NCI-H82 treated with DMSO at 0.1 percent for 48 hours (cell line): ENCODE results near the gene ITGAL.
"Not testable (repeated sequence)": the region's sequence is repeated elsewhere in the genome, so short reads cannot be mapped to it uniquely, and the experiment has no call there.

Experiments used
- DNase-seq: peaks from one replicate; lab custom pipeline; 2025; ENCODE audit not compliant: unreplicated experiment; lab: John Stamatoyannopoulos, UW

ITGAL gene

GRCh38 chr16:30457743-30458560 lies 14.6 kb upstream of the ITGAL start:
- no peak for DNase-seq

- DNase-seq = no peak
These were observed 13.8 kb upstream of the ITGAL start for GRCh38 chr16:30458561-30459394.

DNA sequence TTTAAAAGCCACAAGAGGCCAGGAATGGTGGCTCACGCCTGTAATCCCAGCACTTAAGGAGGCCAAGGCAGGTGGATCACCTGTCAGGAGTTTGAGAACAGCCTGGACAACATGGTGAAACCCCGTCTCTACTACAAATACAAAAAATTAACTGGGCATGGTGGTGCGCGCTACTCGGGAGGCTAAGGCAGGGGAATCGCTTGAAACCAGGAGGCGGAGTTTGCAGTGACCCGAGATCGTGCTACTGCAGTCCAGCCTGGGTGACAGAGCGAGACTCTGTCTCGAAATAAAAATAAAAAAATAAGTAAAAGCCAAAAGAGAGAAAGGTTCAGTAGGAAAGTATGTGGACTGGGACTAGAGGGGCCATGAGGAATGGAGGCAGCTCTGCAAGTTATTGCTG lies 13.1 kb upstream of the ITGAL start:
- DNase-seq = no peak

DNA sequence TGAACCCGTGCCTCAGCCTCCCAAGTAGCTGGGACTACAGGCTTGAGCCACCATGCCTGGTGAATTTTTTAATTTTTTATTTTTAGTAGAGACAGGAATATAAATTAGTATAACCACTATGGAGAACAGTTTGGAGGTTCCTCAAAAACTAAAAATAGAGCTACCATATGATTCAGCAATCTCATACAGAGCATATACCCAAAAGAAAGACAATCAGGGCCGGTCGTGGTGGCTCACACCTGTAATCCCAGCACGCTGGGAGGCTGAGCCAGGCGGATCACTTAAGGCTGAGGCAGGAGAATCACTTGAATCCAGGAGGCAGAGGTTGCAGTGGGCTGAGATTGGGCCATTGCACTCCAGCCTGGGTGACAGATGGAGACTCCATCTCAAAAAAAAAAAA lies 11.1 kb upstream of the ITGAL start:
- not testable (repeated sequence) for DNase-seq

DNA sequence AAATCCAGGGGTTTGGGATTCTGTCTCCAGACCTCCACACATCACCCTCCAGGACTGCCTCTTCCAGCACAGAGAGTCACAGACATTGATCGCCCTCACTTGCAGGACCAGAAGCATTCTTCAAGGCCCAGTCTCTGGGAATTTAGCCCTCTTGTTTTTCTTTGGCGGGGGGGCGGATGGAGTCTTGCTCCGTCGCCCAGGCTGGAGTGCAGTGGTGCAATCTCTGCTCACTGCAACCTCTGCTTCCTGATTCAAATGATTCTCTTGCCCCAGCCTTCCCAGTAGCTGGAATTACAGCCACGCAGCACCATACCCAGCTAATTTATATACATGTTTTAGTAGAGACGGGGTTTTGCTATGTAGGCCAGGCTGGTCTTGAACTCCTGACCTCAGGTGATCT lies 8.5 kb upstream of the ITGAL start:
- DNase-seq = no peak

GRCh38 chr16:30470170-30470512 lies 2.4 kb upstream of the ITGAL start:
- DNase-seq = no peak

GRCh38 chr16:30470632-30470995 lies 1.9 kb upstream of the ITGAL start:
- DNase-seq = no peak

GRCh38 chr16:30473231-30474073 lies 910 bp downstream of the ITGAL start:
- DNase-seq = no peak

GRCh38 chr16:30474074-30474452 lies 1.5 kb downstream of the ITGAL start:
- DNase-seq = no peak

- no peak for DNase-seq
These were observed 2.1 kb downstream of the ITGAL start for GRCh38 chr16:30474684-30475083.

- no peak for DNase-seq
These were observed 4.4 kb downstream of the ITGAL start for GRCh38 chr16:30476991-30477390.

DNA sequence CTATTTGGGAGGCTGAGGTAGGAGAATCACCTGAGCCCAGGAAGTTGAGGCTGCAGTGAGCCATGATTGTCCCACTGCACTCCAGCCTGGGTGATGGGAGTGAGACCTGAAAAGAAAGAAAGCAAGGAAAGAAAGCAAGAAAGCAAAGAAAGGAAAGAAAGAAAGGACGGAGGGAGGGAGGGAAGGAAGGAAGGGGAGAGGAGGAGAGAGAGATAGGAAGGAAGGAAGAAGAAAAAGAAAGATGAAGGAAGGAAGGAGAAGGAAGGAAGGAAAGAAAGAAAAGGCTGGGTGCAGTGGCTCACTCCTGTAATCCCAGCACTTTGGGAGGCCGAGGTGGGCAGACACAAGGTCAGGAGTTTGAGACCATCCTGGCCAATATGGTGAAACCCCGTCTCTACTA lies 5.2 kb downstream of the ITGAL start:
- DNase-seq = not testable (repeated sequence)

DNA sequence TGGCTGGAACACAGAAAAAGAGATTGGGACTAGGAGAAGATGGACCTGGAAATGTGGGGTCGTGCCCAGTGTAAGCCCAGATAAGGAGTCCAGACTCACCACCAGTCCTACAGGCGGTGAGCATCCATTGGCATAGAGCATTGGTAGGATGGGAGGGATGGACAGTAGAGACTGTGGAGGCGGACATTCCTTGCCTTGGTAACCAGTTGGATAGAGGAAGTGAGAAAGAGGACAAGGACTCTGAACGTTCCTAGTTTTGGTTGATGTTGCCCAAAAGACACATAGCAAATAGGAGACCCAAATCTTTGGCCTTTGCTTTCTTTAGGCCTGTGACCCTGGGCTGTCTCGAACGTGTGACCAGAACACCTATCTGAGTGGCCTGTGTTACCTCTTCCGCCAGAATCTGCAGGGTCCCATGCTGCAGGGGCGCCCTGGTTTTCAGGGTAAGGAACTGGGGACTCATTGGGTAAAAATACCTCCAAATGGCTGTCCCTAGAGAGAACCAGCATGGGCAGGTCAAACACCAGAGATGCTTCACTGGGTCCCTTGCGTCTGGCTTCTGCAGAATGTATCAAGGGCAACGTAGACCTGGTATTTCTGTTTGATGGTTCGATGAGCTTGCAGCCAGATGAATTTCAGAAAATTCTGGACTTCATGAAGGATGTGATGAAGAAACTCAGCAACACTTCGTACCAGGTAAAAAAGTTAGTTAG lies 6.4 kb downstream of the ITGAL start:
- DNase-seq = no peak

DNA sequence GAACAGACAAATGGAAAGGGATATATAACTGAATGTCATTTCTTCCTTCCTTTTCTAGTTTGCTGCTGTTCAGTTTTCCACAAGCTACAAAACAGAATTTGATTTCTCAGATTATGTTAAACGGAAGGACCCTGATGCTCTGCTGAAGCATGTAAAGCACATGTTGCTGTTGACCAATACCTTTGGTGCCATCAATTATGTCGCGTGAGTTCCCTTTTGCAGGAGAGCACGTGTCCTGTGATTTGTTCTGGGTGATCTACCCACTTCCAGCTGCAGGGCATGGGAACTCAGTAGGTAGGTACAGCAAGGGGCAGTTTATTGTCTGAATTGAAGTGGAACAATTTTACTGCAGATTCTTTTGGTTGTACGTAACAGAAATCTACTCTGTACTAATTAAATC lies 8.8 kb downstream of the ITGAL start:
- no peak for DNase-seq

GRCh38 chr16:30482366-30482765 lies 9.8 kb downstream of the ITGAL start:
- no peak for DNase-seq

DNA sequence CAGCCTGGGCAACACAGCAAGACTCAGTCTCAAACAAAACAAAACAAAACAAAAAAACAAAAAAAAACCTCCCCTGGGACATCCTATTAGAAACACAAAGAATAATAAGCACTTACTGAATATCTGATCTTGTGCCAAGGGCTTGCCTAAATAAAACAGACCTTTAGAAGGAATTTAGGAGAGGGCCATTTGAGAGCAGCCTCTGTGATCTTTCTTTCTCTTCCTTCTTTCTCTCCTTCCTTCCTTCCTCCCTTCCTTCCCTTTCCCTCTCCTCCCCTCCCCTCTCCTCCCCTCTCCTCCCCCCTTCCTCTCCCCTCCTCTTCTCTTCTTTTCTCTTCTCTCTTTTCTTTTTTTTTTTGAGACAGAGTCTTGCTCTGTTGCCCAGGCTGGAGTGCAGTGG lies 12.3 kb downstream of the ITGAL start:
- no peak for DNase-seq

GRCh38 chr16:30485818-30486436 lies 13.4 kb downstream of the ITGAL start:
- DNase-seq = no peak

GRCh38 chr16:30488764-30489605 lies 16.4 kb downstream of the ITGAL start:
- DNase-seq = no peak

GRCh38 chr16:30490210-30490609 lies 17.7 kb downstream of the ITGAL start:
- DNase-seq = no peak

GRCh38 chr16:30491229-30491628 lies 18.7 kb downstream of the ITGAL start:
- no peak for DNase-seq
